PC-9 (cell line): ENCODE measurements around the gene TUBA1A.

Experiments
- EZH2 ChIP-seq: fragments of 200-600 bp; sonication (generic); IDR thresholded peaks from 2 replicates; pipeline ENCODE4 v1.8.0; 2017; ENCODE audit warnings: antibody characterized with exemption, low read depth
- TF ChIP-seq, protein P1 (sequence below): fragments of 200-600 bp; sonication (generic); conservative IDR thresholded peaks from 2 replicates; pipeline ENCODE4 v1.6.1; 2017; ENCODE audit warnings: mixed run types, antibody characterized with exemption, mild to moderate bottlenecking, moderate library complexity

DNA sequence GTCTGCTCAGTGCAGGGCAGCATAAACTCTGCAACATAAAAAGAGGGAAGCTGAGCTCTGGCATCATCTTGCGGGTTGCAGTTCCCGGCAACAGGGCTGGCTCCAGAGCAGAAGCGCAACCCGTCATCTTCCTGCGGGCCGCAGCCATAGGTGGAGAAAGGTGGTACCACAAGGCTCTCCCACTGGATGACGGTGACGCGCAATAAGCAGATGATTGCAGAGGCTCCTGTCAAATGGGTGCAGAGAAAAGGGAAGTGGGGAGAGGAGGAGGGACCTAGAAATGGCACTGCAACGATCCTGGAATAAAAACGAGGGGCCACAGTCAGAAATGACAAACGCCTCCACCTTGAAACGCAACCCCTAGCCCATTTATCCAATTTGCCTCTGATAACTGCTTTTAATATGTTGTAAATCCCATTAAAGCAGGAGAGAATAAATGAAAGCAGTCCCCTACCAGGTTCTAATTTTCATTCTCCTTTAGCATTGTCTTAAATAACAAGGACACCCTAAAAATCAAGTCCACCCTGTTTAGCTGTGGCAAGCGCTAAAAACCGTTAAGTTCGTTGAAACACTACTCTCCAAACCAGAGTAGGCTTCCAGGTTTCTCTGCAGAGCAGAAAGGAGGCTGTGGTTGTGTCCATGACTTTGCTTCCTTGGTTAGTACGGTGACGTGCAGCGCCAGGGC is 45.1 kb upstream of the TUBA1A start:
- TF ChIP-seq, protein P1, sequence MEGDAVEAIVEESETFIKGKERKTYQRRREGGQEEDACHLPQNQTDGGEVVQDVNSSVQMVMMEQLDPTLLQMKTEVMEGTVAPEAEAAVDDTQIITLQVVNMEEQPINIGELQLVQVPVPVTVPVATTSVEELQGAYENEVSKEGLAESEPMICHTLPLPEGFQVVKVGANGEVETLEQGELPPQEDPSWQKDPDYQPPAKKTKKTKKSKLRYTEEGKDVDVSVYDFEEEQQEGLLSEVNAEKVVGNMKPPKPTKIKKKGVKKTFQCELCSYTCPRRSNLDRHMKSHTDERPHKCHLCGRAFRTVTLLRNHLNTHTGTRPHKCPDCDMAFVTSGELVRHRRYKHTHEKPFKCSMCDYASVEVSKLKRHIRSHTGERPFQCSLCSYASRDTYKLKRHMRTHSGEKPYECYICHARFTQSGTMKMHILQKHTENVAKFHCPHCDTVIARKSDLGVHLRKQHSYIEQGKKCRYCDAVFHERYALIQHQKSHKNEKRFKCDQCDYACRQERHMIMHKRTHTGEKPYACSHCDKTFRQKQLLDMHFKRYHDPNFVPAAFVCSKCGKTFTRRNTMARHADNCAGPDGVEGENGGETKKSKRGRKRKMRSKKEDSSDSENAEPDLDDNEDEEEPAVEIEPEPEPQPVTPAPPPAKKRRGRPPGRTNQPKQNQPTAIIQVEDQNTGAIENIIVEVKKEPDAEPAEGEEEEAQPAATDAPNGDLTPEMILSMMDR = no peak; the same call in 1 of the 2 replicates
- TF ChIP-seq EZH2 = no peak
